GM03348 (cell line): ENCODE measurements around the gene ZMYND19.
"Not testable (repeated sequence)": the region's sequence is repeated elsewhere in the genome, so short reads cannot be mapped to it uniquely, and the experiment has no call there.

Experiments
- DNase-seq: peaks from one replicate; pipeline ENCODE4 v3.0.0; 2012; ENCODE audit warnings: low spot score

ZMYND19 gene

GRCh38 chr9:137556069-137556838, 34.1 kb downstream of the ZMYND19 start:
- no peak for DNase-seq

- DNase-seq = no peak
Measured at GRCh38 chr9:137555179-137555578, 35.1 kb downstream of the ZMYND19 start.

GRCh38 chr9:137554349-137554748, 36.0 kb downstream of the ZMYND19 start:
- no peak for DNase-seq

GRCh38 chr9:137553654-137554053, 36.7 kb downstream of the ZMYND19 start:
- not testable (repeated sequence) for DNase-seq

GRCh38 chr9:137552022-137552768, 38.1 kb downstream of the ZMYND19 start:
- DNase-seq = no peak

- DNase-seq = peak; percentile 99
Measured at GRCh38 chr9:137551264-137552021, 38.9 kb downstream of the ZMYND19 start, which contains the start of gene MRPL41. TSS of gene MRPL41 (plus strand) at chr9:137551879. CDS start at chr9:137552082, 203 bp downstream.

- DNase-seq = not testable (repeated sequence)
Measured at GRCh38 chr9:137550958-137551263, 39.4 kb downstream of the ZMYND19 start.

GRCh38 chr9:137550231-137550621, 40.1 kb downstream of the ZMYND19 start, which contains the start of gene PNPLA7:
TSS of gene PNPLA7 (minus strand) at chr9:137550402. CDS start at chr9:137550197, 205 bp downstream.
- peak; percentile 75 for DNase-seq

- no peak for DNase-seq
Measured at GRCh38 chr9:137547687-137548543, 42.4 kb downstream of the ZMYND19 start.

GRCh38 chr9:137545123-137545522, 45.2 kb downstream of the ZMYND19 start:
- DNase-seq = peak; percentile 72

- peak; percentile 74 for DNase-seq
Measured at GRCh38 chr9:137544176-137544760, 46.0 kb downstream of the ZMYND19 start.

GRCh38 chr9:137543237-137543963, 46.9 kb downstream of the ZMYND19 start:
- DNase-seq = no peak

GRCh38 chr9:137542486-137542885, 47.8 kb downstream of the ZMYND19 start:
- DNase-seq = no peak

- no peak for DNase-seq
Measured at GRCh38 chr9:137540536-137540935, 49.8 kb downstream of the ZMYND19 start.

GRCh38 chr9:137538058-137538457, 52.3 kb downstream of the ZMYND19 start:
- no peak for DNase-seq

GRCh38 chr9:137536594-137537131, 53.6 kb downstream of the ZMYND19 start:
- not testable (repeated sequence) for DNase-seq

- DNase-seq = no peak
Measured at GRCh38 chr9:137535120-137535428, 55.2 kb downstream of the ZMYND19 start.

- peak; percentile 75 for DNase-seq
Measured at GRCh38 chr9:137534256-137535119, 55.8 kb downstream of the ZMYND19 start.

- not testable (repeated sequence) for DNase-seq
Measured at GRCh38 chr9:137532891-137533468, 57.3 kb downstream of the ZMYND19 start.
